HepG2 (cell line): ENCODE measurements around the gene NEGR1.

ENCODE experiments used
- CHD4 ChIP-seq: fragments of 200-600 bp; sonication (generic); IDR thresholded peaks from 2 replicates; pipeline ENCODE4 v1.7.0; 2017; ENCODE audit warnings: mild to moderate bottlenecking, low read length, borderline replicate concordance
- EP300 ChIP-seq, 3 experiments: sonication (generic) in 1 of 3; formaldehyde crosslinking in 1 of 3; IDR thresholded peaks; 2 replicates each; pipeline versions ENCODE4 v1.5.1 to v1.6.1; 2011 to 2020; ENCODE audit warnings: low read depth in 2 of 3, low read length in 2 of 3, borderline replicate concordance in 1 of 3, improper control_type of control experiment in 1 of 3, mild to moderate bottlenecking in 1 of 3, missing genetic modification reagents in 1 of 3, moderate library complexity in 1 of 3
- JUN ChIP-seq: sonication (generic); formaldehyde crosslinking; IDR thresholded peaks from 2 replicates; pipeline ENCODE4 v1.4.0; 2020; ENCODE audit warnings: mild to moderate bottlenecking, missing genetic modification reagents
- KDM1A ChIP-seq: IDR thresholded peaks from 2 replicates; pipeline ENCODE4 v1.6.1; 2016; ENCODE audit warnings: missing compliant biosample characterization
- NCOA2 ChIP-seq: sonication (generic); formaldehyde crosslinking; IDR thresholded peaks from 2 replicates; pipeline ENCODE4 v1.8.0; 2022; ENCODE audit warnings: inconsistent platforms
- POLR2AphosphoS2 ChIP-seq: IDR thresholded peaks from 2 replicates; pipeline ENCODE4 v1.6.1; 2011; ENCODE audit warnings: low read depth, low read length, improper control_type of control experiment
- TBL1XR1 ChIP-seq: fragments of 150-350 bp; IDR thresholded peaks from 2 replicates; pipeline ENCODE4 v1.6.1; 2014; ENCODE audit warnings: borderline replicate concordance, low read length; ENCODE audit not compliant: partially characterized antibody
- TCF7L2 ChIP-seq: IDR thresholded peaks from 2 replicates; pipeline ENCODE4 v1.6.1; 2011; ENCODE audit warnings: mild to moderate bottlenecking, low read depth, low read length, moderate library complexity
- ZNF362 ChIP-seq: sonication (generic); formaldehyde crosslinking; IDR thresholded peaks from 2 replicates; pipeline ENCODE4 v1.4.0; 2020; ENCODE audit warnings: missing genetic modification reagents, mild to moderate bottlenecking, borderline replicate concordance

- TF ChIP-seq EP300 (IDR thresholded peaks at IDR 0.05; ENCODE audit: low read depth in 2 of 2, low read length in 2 of 2), result no peak
- TF ChIP-seq EP300 (CRISPR knock-in tag; IDR thresholded peaks at IDR 0.05; ENCODE audit: borderline replicate concordance), result no peak
- no peak for TF ChIP-seq TCF7L2
- no peak for TF ChIP-seq TBL1XR1
- TF ChIP-seq POLR2AphosphoS2, result no peak
- no peak for TF ChIP-seq ZNF362 (CRISPR knock-in tag)
- no peak for TF ChIP-seq JUN (CRISPR knock-in tag)
- no peak for TF ChIP-seq KDM1A
- TF ChIP-seq CHD4, result no peak
- no peak for TF ChIP-seq NCOA2 (CRISPR knock-in tag)
Measured at GRCh38 chr1:71592646-71593274, 689.6 kb downstream of the NEGR1 start.
